ENCODE data around the gene IPP.

IPP gene

DNA sequence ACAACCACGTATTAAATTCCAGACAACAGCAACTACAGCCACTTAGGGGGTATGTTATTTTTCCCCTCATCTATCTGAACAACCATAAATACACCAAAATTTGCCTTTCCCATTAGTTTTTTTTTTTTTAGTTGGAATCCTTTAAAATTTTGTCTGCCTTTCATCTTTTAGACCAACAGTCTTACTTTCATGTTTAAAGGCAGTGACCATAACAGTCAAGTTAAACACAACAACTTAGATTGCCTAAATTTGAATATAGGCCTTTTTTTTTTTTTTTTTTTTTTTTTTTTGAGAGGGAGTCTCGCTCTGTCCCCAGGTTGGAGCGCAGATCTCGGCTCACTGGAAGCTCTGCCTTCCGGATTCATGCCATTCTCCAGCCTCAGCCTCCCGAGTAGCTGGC is 67.5 kb downstream of the IPP start:
- H3K4me2 ChIP-seq (ENCODE audit: low read length), result peak overlapping the region; percentile 39
- TF ChIP-seq, protein P1, sequence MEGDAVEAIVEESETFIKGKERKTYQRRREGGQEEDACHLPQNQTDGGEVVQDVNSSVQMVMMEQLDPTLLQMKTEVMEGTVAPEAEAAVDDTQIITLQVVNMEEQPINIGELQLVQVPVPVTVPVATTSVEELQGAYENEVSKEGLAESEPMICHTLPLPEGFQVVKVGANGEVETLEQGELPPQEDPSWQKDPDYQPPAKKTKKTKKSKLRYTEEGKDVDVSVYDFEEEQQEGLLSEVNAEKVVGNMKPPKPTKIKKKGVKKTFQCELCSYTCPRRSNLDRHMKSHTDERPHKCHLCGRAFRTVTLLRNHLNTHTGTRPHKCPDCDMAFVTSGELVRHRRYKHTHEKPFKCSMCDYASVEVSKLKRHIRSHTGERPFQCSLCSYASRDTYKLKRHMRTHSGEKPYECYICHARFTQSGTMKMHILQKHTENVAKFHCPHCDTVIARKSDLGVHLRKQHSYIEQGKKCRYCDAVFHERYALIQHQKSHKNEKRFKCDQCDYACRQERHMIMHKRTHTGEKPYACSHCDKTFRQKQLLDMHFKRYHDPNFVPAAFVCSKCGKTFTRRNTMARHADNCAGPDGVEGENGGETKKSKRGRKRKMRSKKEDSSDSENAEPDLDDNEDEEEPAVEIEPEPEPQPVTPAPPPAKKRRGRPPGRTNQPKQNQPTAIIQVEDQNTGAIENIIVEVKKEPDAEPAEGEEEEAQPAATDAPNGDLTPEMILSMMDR (IDR thresholded peaks at IDR 0.05; ENCODE audit: low read depth, low read length, poor library complexity, severe bottlenecking), result no peak
- TF ChIP-seq EZH2phosphoT487 (IDR thresholded peaks at IDR 0.05; ENCODE audit: borderline replicate concordance, low read length), result no peak

DNA sequence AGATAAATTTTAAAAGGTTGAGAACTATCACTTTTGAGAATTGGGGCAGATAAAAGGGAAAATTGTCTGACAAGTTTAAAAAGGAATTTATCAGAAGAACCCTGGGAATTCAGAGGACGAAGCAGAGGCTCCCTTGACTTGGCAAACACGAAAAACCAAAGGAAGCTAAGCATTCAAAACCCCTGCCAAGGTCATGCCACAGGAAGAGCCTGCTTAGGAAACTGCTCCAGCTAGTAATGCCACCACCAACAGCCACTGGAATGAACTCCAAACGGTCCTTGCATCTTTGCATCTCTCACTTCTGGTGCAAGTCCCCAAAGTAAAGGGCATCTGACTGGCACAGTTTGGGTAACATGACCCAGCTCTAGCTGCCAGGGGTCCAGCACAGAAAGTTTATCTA is 71.3 kb downstream of the IPP start:
- H3K9me3 ChIP-seq (ENCODE audit: control insufficient read depth, insufficient read depth, low read length), result no peaks in the 10 kb centered on the region
- no peak overlapping the region for H3K27ac ChIP-seq (ENCODE audit: low read depth, low read length)
- H3F3A ChIP-seq (ENCODE audit: control insufficient read depth, insufficient read depth), result no peaks in the 10 kb centered on the region
- no peaks in the 10 kb centered on the region for H3K27me3 ChIP-seq (ENCODE audit: control insufficient read depth, low read length)
- TF ChIP-seq, protein P1 (IDR thresholded peaks at IDR 0.05; ENCODE audit: low read depth, low read length, poor library complexity, severe bottlenecking), result no peak
- peaks cover 99% of the 10 kb centered on the region for H3K79me2 ChIP-seq (ENCODE audit: control insufficient read depth, low read length)
- H3K4me3 ChIP-seq (ENCODE audit: low read length), result no peak overlapping the region
- H3K4me1 ChIP-seq (ENCODE audit: control insufficient read depth, low read length), result peaks cover 54% of the 10 kb centered on the region
- H3K4me2 ChIP-seq (ENCODE audit: low read length), result no peak overlapping the region
- H4K20me1 ChIP-seq (ENCODE audit: control insufficient read depth, insufficient read depth, low read depth, low read length), result peaks cover 13% of the 10 kb centered on the region
- H3K36me3 ChIP-seq (ENCODE audit: control insufficient read depth, low read length), result peaks cover 62% of the 10 kb centered on the region
- no peaks in the 10 kb centered on the region for H3K9me2 ChIP-seq (replicated peaks; ENCODE audit: control insufficient read depth, low read length)

More for the DNA sequence above, 67.5 kb downstream of the IPP start:
- Histone ChIP-seq H3K4me3 (ENCODE audit: low read length) (0 out of 2 replicates have a peak overlapping the region, but pooled peaks have one; percentile 3), H3K27me3 (ENCODE audit: control insufficient read depth, low read length) (no peaks in the 10 kb centered on the region), H3F3A (ENCODE audit: control insufficient read depth, insufficient read depth) (peaks cover 8% of the 10 kb centered on the region), H3K9me2 (replicated peaks; ENCODE audit: control insufficient read depth, low read length) (no peaks in the 10 kb centered on the region), H3K4me1 (ENCODE audit: control insufficient read depth, low read length) (peaks cover 67% of the 10 kb centered on the region), H3K79me2 (ENCODE audit: control insufficient read depth, low read length) (peaks cover 94% of the 10 kb centered on the region), H3K9me3 (ENCODE audit: control insufficient read depth, insufficient read depth, low read length) (no peaks in the 10 kb centered on the region), H4K20me1 (ENCODE audit: control insufficient read depth, insufficient read depth, low read depth, low read length) (peaks cover 19% of the 10 kb centered on the region), H3K27ac (ENCODE audit: low read depth, low read length) (no peak overlapping the region), H3K36me3 (ENCODE audit: control insufficient read depth, low read length) (peaks cover 65% of the 10 kb centered on the region)

DNA sequence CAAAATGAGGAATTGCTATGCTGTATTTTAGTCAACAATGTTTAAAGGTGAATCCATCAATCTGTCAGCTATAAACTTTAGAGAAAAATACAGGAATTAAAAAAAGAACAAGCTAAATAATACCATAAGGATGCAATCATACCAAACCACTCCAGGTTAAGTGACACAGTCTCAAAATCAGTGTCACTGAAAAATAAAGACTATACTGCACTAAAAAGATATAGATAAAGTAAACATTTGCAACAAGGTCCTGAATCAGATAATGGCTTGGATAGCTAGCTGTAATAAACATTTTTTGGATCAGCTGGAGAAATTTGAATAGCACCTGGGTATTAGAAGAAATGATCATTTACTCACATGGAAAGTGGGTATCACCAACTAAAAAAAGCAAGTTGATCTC is 72.0 kb downstream of the IPP start:
- TF ChIP-seq EZH2phosphoT487 (IDR thresholded peaks at IDR 0.05; ENCODE audit: borderline replicate concordance, low read length), result no peak
- TF ChIP-seq, protein P1 (IDR thresholded peaks at IDR 0.05; ENCODE audit: low read depth, low read length, poor library complexity, severe bottlenecking), result no peak
- Histone ChIP-seq H3K9me2 (replicated peaks; ENCODE audit: control insufficient read depth, low read length) (no peaks in the 10 kb centered on the region), H3K27ac (ENCODE audit: low read depth, low read length) (no peak overlapping the region), H3K27me3 (ENCODE audit: control insufficient read depth, low read length) (no peaks in the 10 kb centered on the region), H3K9me3 (ENCODE audit: control insufficient read depth, insufficient read depth, low read length) (no peaks in the 10 kb centered on the region), H3K36me3 (ENCODE audit: control insufficient read depth, low read length) (peaks cover 62% of the 10 kb centered on the region), H3K4me3 (ENCODE audit: low read length) (no peak overlapping the region), H3K4me2 (ENCODE audit: low read length) (no peak overlapping the region), H4K20me1 (ENCODE audit: control insufficient read depth, insufficient read depth, low read depth, low read length) (peaks cover 13% of the 10 kb centered on the region), H3K79me2 (ENCODE audit: control insufficient read depth, low read length) (peaks cover 99% of the 10 kb centered on the region), H3K4me1 (ENCODE audit: control insufficient read depth, low read length) (peaks cover 47% of the 10 kb centered on the region), H3F3A (ENCODE audit: control insufficient read depth, insufficient read depth) (no peaks in the 10 kb centered on the region)

All from DOHH2 (cell line).